GM19240 (cell line): ENCODE data around the gene CRIP3.

ENCODE experiments used
- DNase-seq: peaks from one replicate; pipeline ENCODE4 v3.0.0; 2011; ENCODE audit warnings: low spot score; ENCODE audit not compliant: insufficient read length

Gene CRIP3

DNA sequence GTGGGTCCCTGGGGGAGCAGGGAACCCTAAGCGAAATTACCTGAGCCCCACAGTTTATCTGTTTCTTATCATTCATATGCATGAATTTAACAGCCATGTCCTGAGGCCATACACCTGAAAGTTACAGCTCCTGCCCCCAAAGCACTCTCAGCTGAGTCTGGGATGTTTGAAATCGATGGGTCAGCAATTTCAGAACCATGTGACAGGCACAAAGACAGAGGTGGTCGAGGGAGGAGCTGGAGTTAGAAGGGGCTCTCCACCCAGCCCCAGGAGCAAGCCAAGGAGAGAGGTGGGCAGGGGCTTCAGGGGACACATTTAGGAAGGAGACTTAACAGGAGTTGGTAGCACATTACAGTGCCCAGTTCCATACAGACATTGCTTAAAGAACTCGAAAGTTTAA, 50.4 kb downstream of the CRIP3 start:
- DNase-seq, result no peak

DNA sequence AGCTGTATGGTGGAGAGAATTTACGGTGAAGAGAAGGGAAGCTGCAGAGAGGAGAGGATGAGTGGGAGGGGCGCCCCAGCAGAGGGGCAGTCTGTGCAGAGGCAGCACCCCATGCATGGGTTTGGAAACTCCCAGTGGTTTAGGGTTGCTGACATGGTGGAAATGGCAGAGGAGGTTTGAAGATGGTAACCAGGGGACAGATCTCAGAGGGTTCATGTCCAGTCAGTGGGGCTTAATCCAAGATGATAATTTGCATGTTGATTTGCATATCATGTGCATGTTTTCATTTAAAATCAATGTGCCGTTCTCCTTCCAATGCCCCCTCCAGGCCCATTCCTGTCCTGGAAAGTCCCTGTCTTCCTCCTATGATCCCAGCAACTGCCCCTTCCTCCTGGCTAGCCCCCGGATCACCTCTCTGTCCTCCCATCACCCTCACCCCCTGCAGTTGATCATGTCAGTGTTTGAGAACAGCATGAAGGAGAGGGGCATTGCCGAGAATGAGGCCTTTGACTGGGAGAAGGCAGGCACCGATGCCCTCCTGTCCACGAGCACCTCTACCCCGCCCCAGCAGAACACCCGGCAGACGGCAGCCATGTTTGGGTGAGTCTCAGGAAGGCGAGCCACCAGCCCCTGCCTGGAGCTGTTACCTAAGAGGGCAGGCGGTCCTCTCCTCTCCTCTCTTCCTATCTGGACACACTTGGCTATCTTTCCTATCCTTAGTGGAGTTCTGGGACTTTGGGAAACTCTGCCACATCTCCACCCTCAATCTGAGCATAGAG, 51.1 kb downstream of the CRIP3 start:
- no peak for DNase-seq

DNA sequence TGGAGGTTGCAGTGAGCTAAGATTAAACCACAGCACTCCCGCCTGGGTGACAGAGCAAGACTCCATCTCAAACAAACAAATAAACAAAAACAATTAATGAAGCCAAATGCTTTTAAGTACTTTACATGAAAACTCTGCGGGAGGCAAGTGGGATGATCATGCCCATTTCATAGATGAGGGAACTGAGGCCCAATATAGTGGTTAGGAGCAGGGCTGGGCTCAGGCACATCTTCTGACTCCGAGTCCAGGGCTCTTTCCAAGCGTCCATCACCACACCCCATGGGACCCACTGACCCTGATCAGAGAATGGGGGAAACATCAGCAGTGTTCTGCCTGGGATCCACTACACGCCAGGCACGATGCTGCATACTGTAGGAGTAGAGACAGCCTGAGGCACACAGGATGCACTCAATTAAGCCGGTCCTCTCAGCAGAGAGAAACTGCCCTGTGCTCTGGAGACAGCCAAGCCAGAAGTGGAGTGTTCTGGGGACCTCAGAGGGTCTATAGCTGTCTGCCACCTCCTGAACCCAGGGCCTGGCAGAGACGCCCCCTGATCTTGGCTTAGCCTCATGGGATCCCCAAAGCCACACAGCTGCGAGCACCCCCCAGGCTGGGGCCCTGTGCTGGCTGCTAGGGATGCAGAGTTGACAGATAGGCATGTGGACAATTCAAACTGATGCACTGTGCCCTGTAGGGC, 51.8 kb downstream of the CRIP3 start:
- DNase-seq, result no peak
